ENCODE data around the gene C3AR1.
"Not testable (repeated sequence)": the region's sequence is repeated elsewhere in the genome, so short reads cannot be mapped to it uniquely, and the experiment has no call there.

Gene C3AR1

DNA sequence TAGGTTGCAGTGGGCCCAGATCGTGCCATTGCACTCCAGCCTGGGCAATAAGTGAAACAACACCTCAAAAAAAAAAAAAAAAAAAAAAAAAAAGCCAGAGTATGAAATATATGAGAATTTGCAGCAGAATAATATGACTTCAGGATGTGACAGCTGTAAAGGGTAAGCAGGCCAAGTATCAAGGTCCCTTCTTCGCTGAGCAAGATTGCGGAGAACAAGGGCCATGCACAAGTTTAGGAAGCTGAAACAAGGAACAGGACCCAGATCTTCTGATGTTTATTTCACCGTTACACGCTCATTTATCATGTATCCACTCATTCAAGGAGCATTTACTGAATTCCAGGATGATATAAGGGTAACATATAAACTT is 34.3 kb downstream of the C3AR1 start:
- H3K4me3 ChIP-seq: peak overlapping the region; percentile 92
- peak overlapping the region; percentile 90 for H3K9ac ChIP-seq
- TF ChIP-seq Cebpa-rat (IDR thresholded peaks at IDR 0.05): no peak
- H3K36me3 ChIP-seq: no peaks in the 10 kb centered on the region
- peaks cover 83% of the 10 kb centered on the region for H3K4me1 ChIP-seq
- H3K4me2 ChIP-seq: peak overlapping the region; percentile 95
- peak overlapping the region; percentile 92 for H3K27ac ChIP-seq
- H3K27me3 ChIP-seq: no peaks in the 10 kb centered on the region
- H3K9me3 ChIP-seq: no peaks in the 10 kb centered on the region
- H4K20me1 ChIP-seq: peaks cover 11% of the 10 kb centered on the region; the same call in 1 of the 2 replicates

DNA sequence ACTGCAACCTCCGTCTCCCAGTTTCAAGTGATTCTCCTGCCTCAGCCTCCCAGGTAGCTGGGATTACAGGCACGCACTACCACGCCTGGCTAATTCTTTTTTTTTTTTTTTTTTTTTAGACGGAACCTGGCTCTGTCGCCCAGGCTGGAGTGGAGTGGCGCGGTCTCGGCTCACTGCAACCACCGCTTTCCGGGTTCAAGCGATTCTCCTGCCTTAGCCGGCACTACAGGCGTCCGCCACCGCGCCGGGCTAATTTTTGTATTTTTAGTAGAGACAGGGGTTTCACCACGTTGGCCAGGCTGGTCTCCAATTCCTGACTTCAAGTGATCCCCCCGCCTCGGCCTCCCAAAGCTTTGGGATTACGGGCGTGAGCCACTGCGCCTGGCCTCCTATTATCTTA is 35.1 kb downstream of the C3AR1 start:
- peak overlapping the region; percentile 92 for H3K4me3 ChIP-seq
- peak overlapping the region; percentile 95 for H3K4me2 ChIP-seq

DNA sequence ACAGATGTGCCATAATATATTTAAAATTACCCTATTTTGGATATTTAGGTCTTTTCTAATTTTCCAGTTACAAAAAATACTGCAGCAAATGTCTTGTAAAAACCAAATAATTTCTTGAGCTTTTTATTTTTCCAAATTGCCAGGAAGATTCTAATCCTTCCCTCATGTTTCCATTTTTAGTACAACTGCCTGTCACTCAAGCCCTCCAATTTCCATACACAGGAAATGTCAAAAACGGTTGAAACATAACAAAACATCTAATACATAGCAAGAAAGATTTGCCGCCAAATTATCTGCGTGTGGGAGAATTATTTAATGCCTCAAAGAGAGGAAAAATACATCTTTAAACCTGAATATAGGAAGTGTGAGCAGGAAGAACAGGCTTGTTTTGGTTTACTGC is 36.0 kb downstream of the C3AR1 start:
- no peak for TF ChIP-seq Cebpa-rat (IDR thresholded peaks at IDR 0.05)
- peak overlapping the region; percentile 95 for H3K4me2 ChIP-seq
- no peaks in the 10 kb centered on the region for H3K27me3 ChIP-seq
- no peaks in the 10 kb centered on the region for H3K9me3 ChIP-seq
- peaks cover 73% of the 10 kb centered on the region for H3K4me1 ChIP-seq
- peaks cover 11% of the 10 kb centered on the region; the same call in 1 of the 2 replicates for H4K20me1 ChIP-seq
- no peaks in the 10 kb centered on the region for H3K36me3 ChIP-seq
- peak overlapping the region; percentile 90; the same call in 1 of the 2 replicates for H3K9ac ChIP-seq
- peak overlapping the region; percentile 92 for H3K27ac ChIP-seq
- H3K4me3 ChIP-seq: peak overlapping the region; percentile 92

More for the DNA sequence above, 35.1 kb downstream of the C3AR1 start:
- Histone ChIP-seq H3K27ac (peak overlapping the region; percentile 92), H3K4me1 (peaks cover 77% of the 10 kb centered on the region), H3K9ac (peak overlapping the region; percentile 90), H4K20me1 (peaks cover 11% of the 10 kb centered on the region; the same call in 1 of the 2 replicates)
- H3K36me3 ChIP-seq, H3K27me3 ChIP-seq, H3K9me3 ChIP-seq: not testable (repeated sequence)

DNA sequence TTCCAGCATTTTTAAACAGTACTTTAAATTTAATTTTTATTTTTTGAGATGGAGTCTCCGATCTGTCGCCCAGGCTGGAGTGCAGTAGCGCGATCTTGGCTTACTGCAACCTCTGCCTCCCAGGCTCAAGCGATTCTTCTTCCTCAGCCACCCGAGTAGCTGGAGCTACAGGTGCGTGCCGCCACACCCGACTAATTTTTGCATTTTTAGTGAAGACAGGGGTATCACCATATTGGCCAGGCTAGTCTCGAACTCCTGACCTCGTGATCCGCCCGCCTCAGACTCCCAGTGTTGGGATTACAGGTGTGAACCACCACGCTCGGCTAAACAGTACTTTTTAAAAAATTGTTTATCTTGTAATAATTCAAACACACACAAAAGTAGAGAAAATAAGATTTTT is 37.9 kb downstream of the C3AR1 start:
- no peak overlapping the region for H3K9ac ChIP-seq
- peak overlapping the region; percentile 87; the same call in 1 of the 2 replicates for H3K27ac ChIP-seq

DNA sequence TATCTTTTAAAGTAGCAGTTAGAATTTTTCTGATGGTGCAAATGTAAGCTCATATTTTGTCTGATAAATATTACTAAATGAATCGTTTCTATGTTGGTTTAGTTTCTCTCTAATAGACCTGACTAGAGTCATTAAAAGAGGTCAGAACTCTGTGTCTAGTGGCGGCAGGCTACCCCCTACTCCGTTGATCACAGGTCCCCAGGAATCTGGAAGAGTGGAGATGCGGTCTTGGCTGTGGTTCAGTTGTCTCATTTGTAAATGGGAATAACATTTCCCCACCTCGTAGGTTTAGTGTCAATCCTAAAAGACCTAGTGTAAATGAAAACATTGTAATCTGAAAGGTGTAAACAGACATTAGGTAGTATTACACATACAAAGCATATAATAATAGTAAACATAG is 38.3 kb downstream of the C3AR1 start:
- Histone ChIP-seq H3K27ac (peak overlapping the region; percentile 87; the same call in 1 of the 2 replicates), H3K9ac (0 out of 2 replicates have a peak overlapping the region, but pooled peaks have one; percentile 87), H3K4me2 (peak overlapping the region; percentile 87), H3K27me3 (no peaks in the 10 kb centered on the region), H3K4me3 (peak overlapping the region; percentile 76), H3K9me3 (no peaks in the 10 kb centered on the region), H4K20me1 (no peaks in the 10 kb centered on the region), H3K36me3 (no peaks in the 10 kb centered on the region), H3K4me1 (peaks cover 53% of the 10 kb centered on the region)
- no peak for TF ChIP-seq Cebpa-rat (IDR thresholded peaks at IDR 0.05)

More for the DNA sequence above, 37.9 kb downstream of the C3AR1 start:
- Histone ChIP-seq H3K4me2 (peak overlapping the region; percentile 87), H3K36me3 (no peaks in the 10 kb centered on the region), H3K4me3 (peak overlapping the region; percentile 76; the same call in 1 of the 2 replicates), H3K9me3 (no peaks in the 10 kb centered on the region), H3K27me3 (no peaks in the 10 kb centered on the region), H3K4me1 (peaks cover 54% of the 10 kb centered on the region), H4K20me1 (no peaks in the 10 kb centered on the region)
- no peak for TF ChIP-seq Cebpa-rat (IDR thresholded peaks at IDR 0.05)

DNA sequence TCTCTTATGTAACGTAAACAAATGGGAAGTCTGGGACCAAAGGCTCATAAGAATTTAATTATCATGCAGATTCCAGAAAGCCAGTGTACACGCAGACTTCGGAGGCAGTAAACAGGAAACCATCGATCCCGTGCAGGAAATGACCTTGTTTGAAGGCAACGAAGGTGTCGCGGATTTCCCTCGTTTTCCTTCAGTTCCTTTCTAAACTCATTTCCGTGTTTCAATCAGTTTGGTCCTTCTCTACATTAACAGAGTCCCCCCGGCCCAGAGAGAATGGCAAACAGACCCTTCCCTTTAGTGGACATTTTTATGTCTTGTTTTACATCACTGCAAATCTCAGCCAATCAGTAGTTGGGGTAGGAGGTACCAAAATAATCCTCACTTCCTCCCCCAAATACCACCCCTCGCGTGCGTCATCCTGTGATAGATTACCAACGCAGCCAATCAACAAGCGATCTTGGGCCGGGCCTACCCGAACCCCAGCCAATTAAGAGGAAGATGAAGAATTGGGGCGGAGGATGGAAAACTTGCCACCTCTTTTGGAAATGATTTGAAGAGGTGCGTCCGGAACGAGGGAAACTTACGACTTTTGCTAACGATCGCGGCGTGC is 39.8 kb downstream of the C3AR1 start:
- H3K36me3 ChIP-seq: no peaks in the 10 kb centered on the region
- H3K4me1 ChIP-seq: peaks cover 47% of the 10 kb centered on the region
- H3K27me3 ChIP-seq: 0 out of 2 replicates have a peak, but pooled peaks cover under 1% of the 10 kb centered on the region
- H3K4me2 ChIP-seq: peak overlapping the region; percentile 87
- H3K9me3 ChIP-seq: no peaks in the 10 kb centered on the region
- peak overlapping the region; percentile 87 for H3K9ac ChIP-seq
- H3K4me3 ChIP-seq: peak overlapping the region; percentile 76
- no peaks in the 10 kb centered on the region for H4K20me1 ChIP-seq
- no peak for TF ChIP-seq Cebpa-rat (IDR thresholded peaks at IDR 0.05)
- peak overlapping the region; percentile 87 for H3K27ac ChIP-seq

DNA sequence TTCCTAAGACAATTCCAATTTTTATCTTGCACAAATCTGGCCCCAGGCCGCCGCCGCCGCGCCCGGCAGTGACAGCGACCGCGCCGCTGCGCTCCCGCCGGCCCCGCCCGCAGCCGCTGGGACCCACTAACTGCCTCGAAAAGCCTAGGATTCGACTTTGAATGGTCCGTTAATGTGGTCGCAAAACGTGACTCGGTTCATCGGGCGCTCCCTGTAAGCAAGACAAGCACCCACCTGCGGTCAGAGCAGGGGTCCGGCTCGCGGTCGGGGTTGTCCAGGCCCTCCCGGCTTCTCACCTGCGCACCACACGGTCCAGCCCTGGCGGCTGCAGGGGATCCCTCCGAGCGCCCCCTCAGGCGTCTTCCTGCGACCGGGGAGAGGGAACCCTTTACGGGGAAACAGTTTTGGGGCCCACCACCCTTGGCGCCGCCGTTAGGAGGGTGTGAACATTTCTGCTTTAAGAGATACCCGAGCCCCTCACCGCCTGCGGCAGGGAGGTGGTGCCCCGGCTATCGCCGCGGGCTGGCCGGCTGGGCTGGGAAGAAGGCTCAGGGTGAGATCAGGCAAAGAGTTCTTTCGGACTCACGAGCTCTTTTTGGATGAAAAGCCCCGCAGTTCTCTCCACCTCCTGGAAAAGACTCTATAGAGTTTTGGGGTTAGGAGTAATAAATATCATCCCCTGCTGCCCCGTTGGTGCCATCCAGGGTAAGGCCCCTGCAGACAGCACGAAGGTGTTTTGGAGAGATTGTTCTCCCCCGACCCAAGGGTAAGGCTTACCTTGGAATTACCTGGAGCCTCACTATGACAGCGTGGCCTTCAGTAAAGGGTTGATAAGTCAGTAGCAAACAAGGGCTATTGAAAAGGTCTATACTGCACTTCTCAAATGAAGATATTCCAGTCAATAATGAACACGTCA is 47.2 kb downstream of the C3AR1 start:
- Histone ChIP-seq H3K9me3 (no peaks in the 10 kb centered on the region), H3K4me2 (peak overlapping the region; percentile 88), H4K20me1 (no peaks in the 10 kb centered on the region), H3K27me3 (peaks cover 47% of the 10 kb centered on the region), H3K36me3 (no peaks in the 10 kb centered on the region), H3K4me1 (peaks cover 15% of the 10 kb centered on the region), H3K27ac (no peak overlapping the region), H3K9ac (no peak overlapping the region), H3K4me3 (peak overlapping the region; percentile 65)
- no peak for TF ChIP-seq Cebpa-rat (IDR thresholded peaks at IDR 0.05)

DNA sequence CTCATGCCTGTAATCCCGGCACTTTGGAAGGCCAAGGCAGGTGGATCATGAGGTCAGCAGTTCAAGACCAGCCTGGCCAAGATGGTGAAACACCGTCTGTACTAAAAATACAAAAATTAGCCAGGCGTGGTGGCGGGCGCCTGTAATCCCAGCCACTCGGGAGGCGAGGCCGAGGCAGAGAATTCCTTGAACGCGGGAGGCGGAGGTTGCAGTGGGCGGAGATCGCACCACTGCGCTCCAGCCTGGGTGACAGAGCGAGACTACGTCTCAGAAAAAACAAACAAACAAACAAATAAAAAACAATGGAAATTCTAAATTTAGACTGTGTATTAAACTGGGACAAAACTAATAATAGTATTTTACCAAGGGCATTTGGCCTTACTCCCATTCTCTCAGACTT is 47.9 kb downstream of the C3AR1 start:
- not testable (repeated sequence) for H3K9me3 ChIP-seq, H4K20me1 ChIP-seq, H3K9ac ChIP-seq, H3K36me3 ChIP-seq, H3K27ac ChIP-seq
- peaks cover 15% of the 10 kb centered on the region for H3K4me1 ChIP-seq
- H3K4me2 ChIP-seq: peak overlapping the region; percentile 88
- peak overlapping the region; percentile 65 for H3K4me3 ChIP-seq
- H3K27me3 ChIP-seq: peaks cover 47% of the 10 kb centered on the region

DNA sequence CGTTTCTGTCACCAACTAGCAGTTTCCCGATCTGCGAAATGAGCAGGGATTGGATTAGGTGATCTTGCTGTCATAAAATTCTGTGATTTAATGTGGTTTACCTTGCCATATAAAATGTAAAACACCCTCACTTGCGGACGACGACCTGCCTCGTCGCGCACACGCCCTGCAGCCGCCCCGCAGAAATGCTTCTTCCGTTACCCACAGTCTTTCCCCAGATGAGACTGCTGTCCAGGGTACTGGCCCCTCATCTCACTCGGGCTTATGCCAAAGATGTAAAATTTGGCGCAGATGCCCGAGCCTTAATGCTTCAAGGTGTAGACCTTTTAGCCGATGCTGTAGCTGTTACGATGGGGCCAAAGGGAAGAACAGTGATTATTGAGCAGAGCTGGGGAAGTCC is 51.3 kb downstream of the C3AR1 start:
- Histone ChIP-seq H3K4me3 (no peak overlapping the region), H3K4me1 (peaks cover 15% of the 10 kb centered on the region), H3K36me3 (no peaks in the 10 kb centered on the region), H4K20me1 (no peaks in the 10 kb centered on the region), H3K9ac (no peak overlapping the region), H3K27ac (no peak overlapping the region), H3K9me3 (no peaks in the 10 kb centered on the region), H3K27me3 (peaks cover 32% of the 10 kb centered on the region), H3K4me2 (no peak overlapping the region)
- TF ChIP-seq Cebpa-rat (IDR thresholded peaks at IDR 0.05): no peak
